Measurements from ENCODE around the gene ARAP2.

ARAP2 gene

DNA sequence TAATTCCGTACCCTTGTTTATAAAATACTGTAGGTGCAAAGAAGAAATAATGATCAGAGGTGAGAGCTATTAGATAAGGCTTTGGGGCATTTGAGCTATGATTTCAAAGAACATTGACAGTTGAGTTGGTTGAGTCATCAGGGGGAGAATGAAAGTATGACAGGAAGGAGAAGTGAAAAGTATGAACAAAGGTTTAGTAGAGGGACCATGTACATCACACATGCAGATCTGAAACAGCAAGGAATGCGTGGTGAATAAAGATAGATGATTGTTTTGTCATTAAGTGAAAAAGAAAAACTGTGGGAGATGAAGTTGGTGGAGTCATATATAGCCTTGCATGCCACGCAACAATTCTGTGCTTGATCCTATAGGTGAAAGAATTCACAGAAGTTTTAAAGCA lies 163.1 kb downstream of the ARAP2 start:
- TF ChIP-seq TAF1 (IDR thresholded peaks at IDR 0.05; ENCODE audit: borderline replicate concordance, insufficient read depth, low read length) = no peak
- TF ChIP-seq POLR2AphosphoS5 (IDR thresholded peaks at IDR 0.05; ENCODE audit: low read depth, low read length) = no peak
- TF ChIP-seq, protein P1, sequence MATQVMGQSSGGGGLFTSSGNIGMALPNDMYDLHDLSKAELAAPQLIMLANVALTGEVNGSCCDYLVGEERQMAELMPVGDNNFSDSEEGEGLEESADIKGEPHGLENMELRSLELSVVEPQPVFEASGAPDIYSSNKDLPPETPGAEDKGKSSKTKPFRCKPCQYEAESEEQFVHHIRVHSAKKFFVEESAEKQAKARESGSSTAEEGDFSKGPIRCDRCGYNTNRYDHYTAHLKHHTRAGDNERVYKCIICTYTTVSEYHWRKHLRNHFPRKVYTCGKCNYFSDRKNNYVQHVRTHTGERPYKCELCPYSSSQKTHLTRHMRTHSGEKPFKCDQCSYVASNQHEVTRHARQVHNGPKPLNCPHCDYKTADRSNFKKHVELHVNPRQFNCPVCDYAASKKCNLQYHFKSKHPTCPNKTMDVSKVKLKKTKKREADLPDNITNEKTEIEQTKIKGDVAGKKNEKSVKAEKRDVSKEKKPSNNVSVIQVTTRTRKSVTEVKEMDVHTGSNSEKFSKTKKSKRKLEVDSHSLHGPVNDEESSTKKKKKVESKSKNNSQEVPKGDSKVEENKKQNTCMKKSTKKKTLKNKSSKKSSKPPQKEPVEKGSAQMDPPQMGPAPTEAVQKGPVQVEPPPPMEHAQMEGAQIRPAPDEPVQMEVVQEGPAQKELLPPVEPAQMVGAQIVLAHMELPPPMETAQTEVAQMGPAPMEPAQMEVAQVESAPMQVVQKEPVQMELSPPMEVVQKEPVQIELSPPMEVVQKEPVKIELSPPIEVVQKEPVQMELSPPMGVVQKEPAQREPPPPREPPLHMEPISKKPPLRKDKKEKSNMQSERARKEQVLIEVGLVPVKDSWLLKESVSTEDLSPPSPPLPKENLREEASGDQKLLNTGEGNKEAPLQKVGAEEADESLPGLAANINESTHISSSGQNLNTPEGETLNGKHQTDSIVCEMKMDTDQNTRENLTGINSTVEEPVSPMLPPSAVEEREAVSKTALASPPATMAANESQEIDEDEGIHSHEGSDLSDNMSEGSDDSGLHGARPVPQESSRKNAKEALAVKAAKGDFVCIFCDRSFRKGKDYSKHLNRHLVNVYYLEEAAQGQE (IDR thresholded peaks at IDR 0.05; ENCODE audit: insufficient read depth in 1 of 2, low read depth in 2 of 2, low read length in 2 of 2) = no peak
- no peak for TF ChIP-seq SIN3A (IDR thresholded peaks at IDR 0.05; ENCODE audit: borderline replicate concordance, insufficient read depth, low read length)
- TF ChIP-seq FOXP2 (optimal IDR thresholded peaks at IDR 0.05; ENCODE audit: borderline replicate concordance, extremely low read depth, extremely low read length, insufficient read depth) = no peak

DNA sequence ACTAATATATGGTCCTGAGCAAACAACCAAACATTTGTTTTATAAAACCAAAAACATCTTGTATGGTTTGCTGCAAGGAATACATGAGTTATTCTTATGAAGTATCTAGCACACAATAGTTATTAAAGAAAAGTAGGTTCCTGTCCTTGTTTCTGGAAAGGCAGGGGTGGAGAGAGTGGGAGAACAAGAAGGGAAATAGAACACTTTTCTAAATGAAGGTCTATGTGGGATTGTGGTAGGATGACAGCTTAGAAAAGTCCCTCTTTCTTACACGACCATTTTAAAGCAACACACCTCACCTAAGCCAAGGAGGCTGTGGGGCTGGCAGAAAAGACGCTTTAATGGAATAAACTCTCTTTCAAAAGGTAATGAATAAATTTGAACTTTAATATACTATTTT lies 164.6 kb downstream of the ARAP2 start:
- TF ChIP-seq FOXP2 (optimal IDR thresholded peaks at IDR 0.05; ENCODE audit: borderline replicate concordance, extremely low read depth, extremely low read length, insufficient read depth) (no peak), TAF1 (IDR thresholded peaks at IDR 0.05; ENCODE audit: borderline replicate concordance, insufficient read depth, low read length) (no peak), SIN3A (IDR thresholded peaks at IDR 0.05; ENCODE audit: borderline replicate concordance, insufficient read depth, low read length) (no peak), POLR2AphosphoS5 (IDR thresholded peaks at IDR 0.05; ENCODE audit: low read depth, low read length) (no peak)
- TF ChIP-seq, protein P1 (IDR thresholded peaks at IDR 0.05; ENCODE audit: insufficient read depth in 1 of 2, low read depth in 2 of 2, low read length in 2 of 2) = no peak

DNA sequence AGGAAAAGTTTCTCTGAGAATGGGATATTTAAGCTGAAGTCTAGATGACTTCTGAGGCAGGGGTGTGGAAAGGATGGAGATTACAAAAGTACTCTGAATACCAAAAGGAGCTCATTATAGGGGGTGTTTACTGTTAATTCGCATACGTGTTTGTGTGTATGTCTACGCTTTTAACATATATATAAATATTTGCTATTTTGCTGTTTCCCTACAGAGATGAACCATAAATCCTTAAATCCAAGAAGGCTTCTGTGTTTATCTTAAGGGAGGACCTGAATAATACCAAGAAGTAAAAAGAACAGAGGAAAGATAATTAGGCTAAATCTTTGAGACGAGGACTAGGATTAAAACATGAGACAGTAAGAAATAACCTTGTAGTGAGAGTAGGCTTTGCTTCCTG lies 166.0 kb downstream of the ARAP2 start:
- no peak for TF ChIP-seq POLR2AphosphoS5 (IDR thresholded peaks at IDR 0.05; ENCODE audit: low read depth, low read length)
- no peak for TF ChIP-seq SIN3A (IDR thresholded peaks at IDR 0.05; ENCODE audit: borderline replicate concordance, insufficient read depth, low read length)
- TF ChIP-seq, protein P1 (IDR thresholded peaks at IDR 0.05; ENCODE audit: insufficient read depth in 1 of 2, low read depth in 2 of 2, low read length in 2 of 2) = no peak
- TF ChIP-seq FOXP2 (optimal IDR thresholded peaks at IDR 0.05; ENCODE audit: borderline replicate concordance, extremely low read depth, extremely low read length, insufficient read depth) = no peak
- no peak for TF ChIP-seq TAF1 (IDR thresholded peaks at IDR 0.05; ENCODE audit: borderline replicate concordance, insufficient read depth, low read length)

DNA sequence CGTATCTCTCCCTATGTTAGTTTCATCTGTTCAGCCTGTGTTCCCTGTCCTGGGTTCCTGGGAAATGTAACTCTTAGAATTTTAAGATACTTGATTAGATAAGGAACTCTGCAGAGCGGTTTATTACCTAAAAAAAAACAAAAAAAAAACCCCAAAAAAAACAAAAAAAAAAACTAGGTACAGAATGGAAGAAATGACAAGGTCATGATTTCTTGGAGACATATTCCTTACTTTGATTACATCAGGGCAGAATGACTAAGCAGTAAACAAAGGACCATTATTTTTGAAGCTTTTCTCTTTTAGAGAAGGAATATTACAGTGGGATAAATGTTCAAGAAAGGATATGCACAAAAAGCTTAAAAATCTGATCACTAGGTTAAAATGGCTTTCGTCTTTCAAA lies 171.8 kb downstream of the ARAP2 start:
- TF ChIP-seq TAF1 (IDR thresholded peaks at IDR 0.05; ENCODE audit: borderline replicate concordance, insufficient read depth, low read length) (no peak), FOXP2 (optimal IDR thresholded peaks at IDR 0.05; ENCODE audit: borderline replicate concordance, extremely low read depth, extremely low read length, insufficient read depth) (no peak), POLR2AphosphoS5 (IDR thresholded peaks at IDR 0.05; ENCODE audit: low read depth, low read length) (no peak), SIN3A (IDR thresholded peaks at IDR 0.05; ENCODE audit: borderline replicate concordance, insufficient read depth, low read length) (no peak)

GRCh38 chr4:36067116-36067515 lies 177.2 kb downstream of the ARAP2 start:
- TF ChIP-seq TAF1 (IDR thresholded peaks at IDR 0.05; ENCODE audit: borderline replicate concordance, insufficient read depth, low read length) (no peak), FOXP2 (optimal IDR thresholded peaks at IDR 0.05; ENCODE audit: borderline replicate concordance, extremely low read depth, extremely low read length, insufficient read depth) (no peak), SIN3A (IDR thresholded peaks at IDR 0.05; ENCODE audit: borderline replicate concordance, insufficient read depth, low read length) (no peak), POLR2AphosphoS5 (IDR thresholded peaks at IDR 0.05; ENCODE audit: low read depth, low read length) (no peak)
- TF ChIP-seq, protein P1 (IDR thresholded peaks at IDR 0.05; ENCODE audit: insufficient read depth in 1 of 2, low read depth in 2 of 2, low read length in 2 of 2) = no peak

Data from PFSK-1 (cell line).